Activated CD4-positive, CD25-positive, alpha-beta regulatory T cell (primary cell): ENCODE measurements around the gene POLDIP2.
A peak's percentile ranks its signal among the peaks of the same experiment; 100 is the strongest.

Experiments used
- DNase-seq, 4 experiments: peaks; one replicate each; lab custom pipeline; 2025; lab: John Stamatoyannopoulos, UW

POLDIP2 gene

DNA sequence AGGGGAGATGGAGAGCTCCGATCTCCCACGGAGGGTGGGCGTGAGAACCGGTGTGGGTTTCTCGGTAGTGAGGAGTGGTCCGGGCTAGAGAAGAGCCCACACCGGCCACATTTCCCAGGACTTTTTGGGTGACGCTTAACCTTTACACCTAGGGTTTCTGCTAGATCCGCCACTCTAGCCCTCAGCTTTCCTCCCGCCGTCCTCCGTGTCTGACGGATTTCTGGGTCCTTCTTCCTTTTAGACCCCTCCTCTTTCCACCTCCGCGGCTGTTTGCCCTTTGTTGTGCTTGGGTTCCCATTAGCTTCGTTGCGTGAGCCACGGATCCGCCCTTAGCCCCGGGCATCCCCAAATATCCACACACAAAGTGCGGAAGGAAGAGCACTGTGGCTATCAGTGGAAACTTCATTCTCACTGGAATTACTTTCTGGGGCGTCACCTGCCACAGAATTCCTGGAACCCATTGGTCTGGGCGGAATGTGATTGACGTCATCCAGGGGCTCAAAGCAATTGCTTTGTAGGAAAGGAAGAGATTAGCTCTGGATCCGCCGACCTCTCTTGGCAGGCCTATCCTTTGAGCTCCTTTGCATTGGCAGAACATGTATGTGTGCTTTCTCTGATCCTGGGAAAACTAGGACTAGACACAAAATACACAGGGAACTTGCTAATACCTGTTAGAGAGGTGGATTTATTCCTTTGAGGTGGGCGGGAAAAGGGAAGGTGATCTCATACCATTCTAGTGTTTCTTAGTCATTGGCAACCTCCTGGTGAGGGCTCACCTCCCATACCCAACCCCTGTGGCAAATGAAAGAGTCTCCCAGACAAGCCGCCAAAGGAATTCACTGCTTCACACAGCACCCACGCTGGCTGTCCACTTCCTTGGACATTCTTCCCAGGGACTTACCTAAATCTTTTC, 21.1 kb downstream of the POLDIP2 start:
- DNase-seq = no peak

DNA sequence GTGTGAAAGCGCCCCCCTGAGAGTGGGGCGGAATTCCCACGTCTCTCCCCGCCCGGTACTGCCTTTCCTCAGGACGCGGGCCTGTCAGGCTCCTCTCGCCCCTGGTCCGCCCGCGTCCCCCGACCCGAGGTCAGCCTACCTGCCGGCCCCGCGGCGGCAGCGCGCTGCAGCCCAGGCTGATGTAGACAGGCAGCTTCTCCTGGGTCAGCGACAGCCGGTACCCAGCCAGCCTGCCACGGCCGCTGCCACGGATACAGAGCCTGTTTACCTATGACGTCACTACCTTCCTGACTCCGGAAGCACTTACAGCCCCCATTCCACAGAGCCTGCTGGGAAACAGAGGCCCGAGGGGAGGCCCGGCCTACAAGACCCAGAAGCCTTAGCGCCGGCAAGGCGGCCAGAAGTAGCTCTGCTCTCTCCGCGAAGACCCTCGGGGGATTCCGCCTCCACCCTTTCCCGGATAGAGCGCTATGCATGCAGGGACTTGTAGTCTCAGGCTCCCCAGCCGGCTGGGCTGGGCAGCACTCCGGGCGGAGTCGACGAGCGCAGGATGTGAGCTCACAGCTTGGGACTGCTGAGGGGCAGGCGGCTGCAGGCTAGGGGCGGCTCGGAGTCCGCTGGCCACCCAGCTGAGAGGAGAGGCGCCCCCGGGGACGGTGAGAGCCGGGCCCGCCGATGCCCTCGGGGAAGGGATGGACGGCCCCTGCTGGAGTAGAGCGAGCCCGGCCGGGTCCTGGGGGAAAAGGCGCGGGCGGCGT, 21.9 kb downstream of the POLDIP2 start, which contains the start of the genes IFT20 and TNFAIP1:
IFT20 (minus strand) TSS at position 272 of the 758 bp plus-strand sequence. CDS start 3,487 bp downstream, outside the sequence.
TNFAIP1 (plus strand) TSS at position 561 of the 758 bp plus-strand sequence. CDS start 3,761 bp downstream, outside the sequence.
- DNase-seq = peak; percentile 88 to 96 (median 93)

DNA sequence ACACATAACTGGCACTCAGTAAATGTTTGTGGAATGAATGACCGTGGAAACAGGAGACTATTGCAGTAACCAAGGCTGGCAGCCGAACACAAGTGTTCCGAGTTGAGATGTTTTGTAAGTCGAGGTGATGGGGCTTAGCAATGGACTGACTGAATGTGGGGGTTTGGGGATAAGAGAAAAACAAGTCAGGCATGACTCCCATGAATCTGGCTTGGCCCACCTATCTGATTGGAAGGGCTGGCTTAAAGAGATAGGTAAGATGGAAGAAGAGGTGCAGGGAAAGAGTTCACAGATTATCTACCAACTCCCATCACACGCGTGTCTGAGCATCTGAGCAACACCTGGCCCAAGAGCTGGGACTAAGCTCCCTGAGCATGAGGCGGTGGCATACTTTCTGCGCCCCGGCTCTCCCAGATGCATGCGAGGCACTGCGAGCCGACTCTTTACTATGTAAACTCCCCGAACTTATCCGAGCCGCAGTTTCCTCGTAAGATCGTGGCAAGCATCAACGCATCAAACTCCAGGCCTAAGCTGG, 22.6 kb downstream of the POLDIP2 start:
- DNase-seq = no peak

DNA sequence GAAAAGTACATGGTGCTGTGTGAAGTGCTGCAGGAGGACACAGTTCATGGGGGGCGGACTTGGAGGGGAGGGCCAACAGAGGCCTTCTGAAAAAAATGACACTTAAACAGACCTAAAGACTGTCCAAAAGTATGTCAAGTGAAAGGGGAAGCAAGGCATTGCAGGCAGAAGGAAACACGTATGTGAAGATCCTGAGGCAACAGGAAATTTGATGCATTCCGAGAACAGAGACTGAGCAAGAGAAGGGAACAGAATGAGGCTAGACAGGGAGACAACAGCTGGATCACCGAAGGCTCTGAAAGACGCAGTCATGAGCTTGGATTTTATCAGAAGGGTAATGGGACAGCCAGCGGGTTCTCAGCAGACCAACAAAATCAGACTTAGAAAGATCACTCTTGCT, 23.2 kb downstream of the POLDIP2 start:
- DNase-seq = no peak

DNA sequence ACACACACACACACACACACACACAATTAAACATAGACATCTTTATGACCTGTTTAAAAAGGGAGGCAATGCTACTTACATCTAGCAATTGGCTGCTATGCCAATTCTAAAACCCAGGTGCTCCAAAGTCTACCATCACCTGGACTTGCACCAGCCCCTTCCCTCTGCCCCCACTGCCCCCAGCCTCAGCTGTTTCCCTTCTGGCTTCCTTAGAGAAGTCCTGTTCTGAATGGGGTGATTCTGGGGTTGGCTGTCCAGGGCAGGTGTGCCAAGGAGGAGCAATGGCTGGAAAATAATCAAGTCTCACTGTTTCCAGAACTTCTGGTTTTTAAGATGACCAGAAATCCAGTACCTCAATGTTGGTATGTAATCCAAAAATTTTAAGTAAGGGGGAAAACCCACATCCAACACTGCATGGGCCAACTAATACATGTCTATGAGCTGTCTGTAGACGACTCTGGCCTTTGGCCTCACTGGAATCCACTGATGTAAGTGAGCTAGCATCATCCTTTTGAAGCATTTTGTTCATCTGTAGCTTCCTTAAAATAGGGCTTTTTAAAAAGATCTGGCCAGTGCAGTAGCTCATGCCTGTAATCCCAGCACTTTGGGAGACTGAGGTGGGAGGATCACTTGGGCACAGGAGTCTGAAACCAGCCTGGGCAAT, 24.1 kb downstream of the POLDIP2 start:
- no peak for DNase-seq

DNA sequence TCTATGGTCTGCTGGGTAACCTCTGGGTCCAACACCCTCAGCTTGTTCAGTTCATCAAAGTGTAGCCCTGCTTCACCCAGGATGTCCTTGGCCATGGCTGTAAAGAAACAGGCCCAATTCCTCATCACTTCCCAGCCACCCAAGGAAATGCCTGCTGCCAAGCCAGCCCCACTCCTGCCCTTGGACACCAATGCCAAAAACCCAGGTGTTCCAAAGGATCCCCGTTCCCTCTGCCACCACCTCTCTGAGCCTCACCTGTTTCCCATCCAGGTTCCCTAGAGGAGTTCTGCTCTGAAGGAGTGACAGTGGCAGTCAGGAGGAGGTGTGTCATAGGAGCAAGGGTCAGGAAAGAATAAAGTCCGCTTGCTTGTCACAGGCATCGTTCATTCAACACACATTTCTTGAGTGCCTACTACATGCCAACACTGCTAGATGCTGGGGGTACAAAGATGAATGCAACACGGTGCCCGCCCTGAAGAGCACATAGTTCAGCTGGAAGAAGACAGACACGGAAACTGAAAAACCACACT, 25.4 kb downstream of the POLDIP2 start:
- no peak for DNase-seq

DNA sequence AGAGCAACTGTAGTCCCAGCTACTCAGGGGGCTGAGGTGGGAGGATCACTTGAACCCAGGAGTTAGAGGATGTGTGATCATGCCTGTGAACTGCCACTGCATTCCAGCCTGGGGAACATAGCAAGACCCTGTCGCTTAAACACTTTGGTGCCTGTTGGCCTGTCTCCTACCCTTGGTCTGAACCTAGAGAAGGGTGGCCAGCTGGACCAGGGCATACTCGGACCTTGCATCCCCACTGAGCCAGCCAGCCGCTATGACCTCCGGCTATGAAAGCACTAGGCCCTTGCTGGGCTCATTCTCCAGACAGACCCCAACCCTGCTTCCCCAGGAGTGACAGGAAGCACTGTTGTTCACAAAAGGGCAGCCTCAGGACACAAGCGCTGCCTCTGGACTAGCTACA, 26.7 kb downstream of the POLDIP2 start:
- no peak for DNase-seq

DNA sequence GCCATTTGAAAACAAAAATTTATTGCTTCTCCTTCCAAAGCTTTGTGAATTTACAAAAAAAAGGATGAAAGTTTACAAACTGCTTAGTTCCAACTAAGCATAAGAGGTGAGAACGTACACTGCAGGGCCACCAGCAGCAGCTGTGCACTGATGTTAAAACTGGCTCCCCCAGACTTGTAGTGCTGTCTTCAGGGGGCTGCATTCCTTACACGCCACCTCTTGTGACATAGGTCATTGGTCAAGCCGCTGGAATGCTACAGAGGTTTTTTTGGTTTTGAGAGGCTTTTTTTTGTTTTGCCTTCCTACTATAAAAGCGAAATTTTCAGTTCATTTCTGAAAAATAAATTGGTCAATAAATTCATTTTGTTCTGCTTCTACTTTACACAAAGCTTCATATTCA, 29.0 kb downstream of the POLDIP2 start:
- DNase-seq = no peak

DNA sequence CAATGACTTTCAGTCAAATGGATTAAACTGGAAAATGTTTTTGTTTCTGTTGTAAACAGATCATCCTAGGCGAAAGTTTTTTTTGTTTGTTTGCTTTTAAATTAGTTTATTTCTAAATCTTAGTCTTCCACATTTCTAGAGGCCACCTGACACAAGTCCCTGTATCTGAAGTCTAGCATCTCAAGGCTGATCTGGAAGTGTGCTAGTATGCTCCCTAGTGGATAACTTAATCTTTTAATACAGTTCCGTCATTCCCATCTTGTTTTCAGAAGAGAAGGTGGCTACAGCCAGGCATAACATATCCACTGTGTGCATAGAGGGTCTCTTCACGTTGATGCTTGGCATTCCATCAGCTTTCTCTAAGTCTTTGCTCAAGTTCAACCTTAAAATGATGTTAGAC, 29.6 kb downstream of the POLDIP2 start:
- DNase-seq = no peak

DNA sequence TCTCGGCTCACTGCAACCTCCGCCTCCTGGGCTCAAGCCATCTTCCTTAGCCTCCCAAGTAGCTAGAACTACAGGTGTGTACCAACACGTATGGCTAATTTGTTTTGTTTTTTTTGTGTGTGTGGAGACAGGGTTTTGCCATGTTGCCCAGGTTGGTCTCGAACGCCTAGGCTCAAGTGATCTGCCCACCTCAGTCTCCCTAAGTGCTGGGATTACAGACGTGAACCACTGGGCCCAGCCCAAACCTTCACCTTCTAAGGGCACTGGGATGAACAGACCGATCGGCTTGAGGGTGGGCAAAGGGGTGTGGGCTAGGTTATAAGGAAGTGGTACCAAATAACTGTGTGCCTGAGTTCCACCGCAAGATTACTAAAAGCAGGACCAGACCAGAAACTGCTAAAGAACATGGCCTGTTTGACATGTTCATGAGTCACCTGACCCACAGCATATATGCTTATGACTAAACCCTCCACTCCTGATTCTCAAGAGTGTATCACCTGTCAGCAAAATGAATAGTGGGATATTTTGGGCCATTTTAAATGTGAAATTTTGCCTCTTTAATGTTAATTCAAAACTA, 30.2 kb downstream of the POLDIP2 start:
- no peak for DNase-seq

DNA sequence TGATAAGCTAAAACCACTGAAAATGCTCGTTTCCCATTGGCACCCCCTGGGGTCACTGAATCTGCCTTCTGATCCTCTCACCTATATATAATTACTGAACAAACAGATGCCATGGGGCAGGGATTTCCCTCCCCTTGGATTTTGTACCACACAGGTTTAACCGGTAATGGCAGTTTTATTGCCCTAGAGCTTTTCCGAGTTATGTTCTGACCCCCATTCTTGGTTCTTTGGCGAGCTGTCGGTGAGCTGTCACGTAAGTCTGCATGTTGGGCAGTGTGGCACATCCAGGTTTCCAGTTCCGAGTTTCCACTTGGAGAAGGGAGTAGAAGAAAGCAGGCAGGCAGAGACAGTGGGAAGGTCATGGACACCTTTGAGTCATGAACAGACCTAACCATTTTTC, 31.2 kb downstream of the POLDIP2 start:
- DNase-seq = no peak

DNA sequence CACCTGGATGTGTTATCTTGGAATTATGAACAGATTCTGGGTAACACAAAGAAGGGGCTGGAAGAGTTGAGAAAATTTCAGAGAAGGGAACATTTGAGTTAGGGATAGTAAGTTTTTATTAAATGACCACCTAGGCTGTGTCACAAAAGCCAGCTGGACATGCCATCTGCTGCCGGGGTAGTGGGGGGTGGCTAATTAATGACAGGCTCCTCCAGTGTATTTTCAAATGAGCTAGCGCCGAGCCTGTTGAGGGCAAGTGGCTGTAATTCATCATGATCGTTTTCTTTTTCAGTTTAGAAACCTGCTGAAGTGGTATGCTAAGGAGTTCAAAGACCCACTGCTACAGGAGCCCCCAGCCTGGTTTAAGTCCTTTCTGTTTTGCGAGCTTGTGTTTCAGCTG, 32.1 kb downstream of the POLDIP2 start:
- DNase-seq = no peak

DNA sequence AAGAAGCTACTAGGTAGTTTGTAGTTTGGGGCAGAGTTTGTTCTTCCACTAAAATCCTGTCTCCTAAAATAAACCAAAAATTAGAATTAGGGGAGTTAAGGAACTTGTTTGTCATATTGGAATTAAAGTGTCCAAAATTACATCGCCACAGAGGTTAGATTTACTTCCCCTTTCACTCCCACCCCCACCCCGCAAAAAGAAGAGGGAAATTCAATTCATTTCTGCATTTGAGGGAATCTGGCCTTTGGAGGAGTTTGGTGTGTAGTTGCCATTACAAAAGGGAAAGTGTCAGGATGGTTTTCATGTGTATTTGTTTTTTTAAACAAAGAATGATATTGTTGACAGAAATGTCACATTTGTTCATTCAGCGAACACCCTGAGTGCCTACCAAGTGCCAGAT, 32.5 kb downstream of the POLDIP2 start:
- no peak for DNase-seq

DNA sequence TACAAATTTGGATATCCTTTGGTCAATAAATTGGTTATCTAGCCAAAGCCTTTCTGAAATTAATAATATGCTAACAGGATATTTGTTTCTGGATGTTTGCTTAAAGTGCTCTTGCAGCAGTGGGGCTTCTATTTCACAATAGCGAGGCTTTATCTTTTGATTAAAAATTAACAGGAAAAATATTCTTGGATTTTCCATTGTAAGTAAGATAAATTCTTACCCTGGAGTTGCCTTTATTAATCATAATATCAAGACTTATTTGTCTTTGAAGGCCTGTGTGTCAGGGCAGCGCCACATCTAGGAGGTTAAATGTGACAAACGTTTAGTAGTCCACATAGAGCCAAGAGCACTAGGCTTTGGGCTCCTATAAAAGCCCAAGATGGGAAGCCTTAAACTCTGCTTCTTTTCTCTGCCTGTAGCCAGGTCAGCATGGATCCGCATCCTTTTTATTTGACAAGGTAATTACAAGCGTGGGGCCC, 33.0 kb downstream of the POLDIP2 start:
- no peak for DNase-seq

DNA sequence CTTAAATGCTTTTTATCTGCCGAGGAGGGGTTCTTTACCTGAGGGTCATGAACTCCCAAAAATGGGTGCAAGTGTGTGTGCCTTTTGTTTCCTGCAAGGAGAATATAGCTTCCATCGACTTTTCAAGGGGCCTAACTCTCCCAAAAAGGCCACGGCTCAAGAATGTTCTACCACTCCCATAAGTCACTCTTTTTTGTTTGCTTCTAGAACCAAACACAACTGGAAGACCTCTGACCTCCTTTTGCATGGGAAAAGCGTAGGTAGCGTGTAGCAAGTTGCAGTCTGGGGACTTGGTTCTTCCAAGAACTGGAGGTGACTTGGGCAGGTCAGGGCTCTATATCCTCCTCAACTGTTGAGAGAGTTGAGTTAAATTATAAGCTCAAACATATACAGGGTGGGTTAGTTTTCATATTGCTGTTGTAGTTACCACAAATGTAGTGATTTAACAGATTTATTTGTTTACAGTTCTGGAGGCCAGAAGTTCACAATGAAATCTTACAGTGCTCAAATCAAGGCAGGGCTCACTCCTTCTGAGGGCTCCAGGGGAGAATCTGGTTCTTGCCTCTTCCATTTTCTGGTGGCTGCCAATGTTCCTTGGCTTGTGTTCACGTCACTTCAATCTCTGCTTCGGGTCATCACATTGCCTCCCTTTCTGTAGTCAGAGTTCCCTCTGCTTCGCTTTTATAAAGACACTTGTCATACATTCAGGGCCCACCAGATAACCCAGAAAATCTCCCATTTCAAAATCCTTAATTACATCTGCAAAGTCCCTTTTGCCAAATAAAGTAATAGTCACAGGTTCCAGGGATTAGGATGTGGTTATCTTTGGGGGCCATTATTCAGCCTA, 36.9 kb downstream of the POLDIP2 start:
- no peak for DNase-seq

DNA sequence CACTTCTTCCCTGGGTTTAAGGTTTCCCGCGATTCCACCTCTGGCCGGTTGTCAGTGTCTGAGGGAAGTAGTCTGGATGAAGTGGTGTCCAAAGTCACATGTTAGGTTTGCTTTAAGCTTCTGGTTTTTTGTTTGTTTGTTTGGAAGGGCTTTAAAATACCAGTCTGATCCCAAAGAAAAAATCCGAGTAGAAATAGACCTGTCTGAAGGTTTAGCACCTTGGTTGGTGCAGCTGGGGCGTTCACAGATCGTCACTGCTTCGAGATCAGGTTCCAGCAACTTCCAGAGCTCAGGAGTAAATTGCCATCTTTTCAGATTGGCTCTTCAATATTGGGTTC, 37.8 kb downstream of the POLDIP2 start:
- no peak for DNase-seq

DNA sequence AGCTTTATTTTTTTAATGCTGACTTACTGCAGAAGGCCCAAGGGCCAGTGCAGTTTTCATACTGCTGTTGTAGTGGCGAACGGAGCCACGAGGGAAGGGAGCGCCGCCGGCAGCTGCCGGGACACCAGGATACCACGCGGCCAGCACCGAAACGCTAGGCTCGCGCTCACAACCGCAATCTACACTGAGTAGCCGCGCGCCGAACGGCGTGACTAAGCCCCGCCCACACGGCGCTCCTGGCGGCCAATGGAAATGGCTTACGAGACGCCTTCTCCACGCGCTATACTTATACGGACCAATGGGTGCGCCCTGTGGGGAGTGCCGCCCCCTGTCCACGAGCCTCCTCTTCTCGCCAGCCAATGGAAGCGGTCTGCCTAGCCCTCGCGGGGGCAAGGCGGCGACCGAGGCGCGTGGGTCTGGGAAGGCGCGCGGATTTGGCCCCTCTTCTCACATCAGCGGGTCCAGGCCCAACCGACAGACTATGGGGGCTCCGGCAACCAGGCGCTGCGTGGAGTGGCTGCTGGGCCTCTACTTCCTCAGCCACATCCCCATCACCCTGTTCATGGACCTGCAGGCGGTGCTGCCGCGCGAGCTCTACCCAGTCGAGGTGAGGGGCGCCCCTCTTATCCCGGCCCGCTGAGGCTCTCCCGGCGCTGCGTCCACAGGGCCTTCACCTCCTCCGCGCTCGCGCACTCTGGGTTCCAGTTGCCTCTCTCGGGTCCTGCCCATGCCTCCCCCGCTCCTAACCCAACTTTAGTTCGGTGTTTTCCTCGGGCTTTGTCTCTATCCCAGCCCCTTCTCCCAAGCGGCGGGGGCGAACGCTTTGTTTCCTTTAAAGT, 38.3 kb downstream of the POLDIP2 start, which contains the start of gene TMEM97:
TMEM97 (plus strand) TSS at position 442 of the 839 bp plus-strand sequence; CDS start at position 482, 40 bp downstream.
- DNase-seq = peak; percentile 87 to 90 (median 88)

DNA sequence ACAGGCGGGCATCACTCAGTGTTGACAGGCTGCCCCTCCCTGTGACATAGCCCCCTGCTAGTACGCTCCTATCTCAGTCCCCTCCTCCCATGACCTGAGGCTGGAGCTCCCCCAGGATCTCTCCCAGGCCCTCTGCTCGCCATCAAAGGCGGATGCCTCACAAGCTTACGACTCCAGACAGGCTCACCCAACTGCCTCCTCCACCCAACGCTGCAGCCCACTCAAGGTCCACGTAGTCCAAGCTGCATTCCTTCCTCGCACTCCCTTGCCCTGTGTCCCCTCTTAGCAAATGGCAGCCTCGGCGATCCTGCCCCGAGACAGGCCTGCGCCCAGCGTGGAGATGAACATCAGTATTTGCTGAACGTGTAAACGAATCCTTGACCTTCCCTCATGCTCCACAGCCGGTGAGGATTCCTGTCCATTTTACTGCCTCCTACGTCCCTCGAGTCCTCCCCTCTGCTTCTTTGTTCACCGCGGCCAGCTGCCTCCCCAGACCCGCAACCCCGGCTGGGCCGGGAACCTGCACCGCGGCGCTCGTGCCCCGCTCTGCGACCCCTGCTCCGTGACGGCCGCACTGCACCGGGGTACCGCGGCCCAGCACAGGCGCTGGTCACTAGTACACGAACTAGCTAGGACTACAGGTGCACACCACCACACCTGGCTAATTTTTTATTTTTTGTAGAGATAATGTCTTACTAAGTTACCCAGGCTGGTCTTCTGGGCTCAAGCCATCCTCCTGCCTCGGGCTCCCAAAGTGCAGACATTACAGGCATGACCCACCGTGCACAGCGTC, 39.2 kb downstream of the POLDIP2 start:
- DNase-seq = no peak
